HepG2 (cell line): Measurements from ENCODE around the gene FAM131C. TPM values are rescaled to one million over a fixed set of nuclear protein-coding genes. Genes with fewer than 3 reads are reported as not detected.

Source experiments
- DR1 ChIP-seq: sonication (generic); formaldehyde crosslinking; IDR thresholded peaks from 2 replicates; pipeline ENCODE4 v1.8.0; 2021; ENCODE audit warnings: mild to moderate bottlenecking, missing genetic modification reagents, inconsistent platforms
- GLI4 ChIP-seq: sonication (generic); formaldehyde crosslinking; IDR thresholded peaks from 2 replicates; pipeline ENCODE4 v1.5.1; 2020; ENCODE audit warnings: missing genetic modification reagents, mild to moderate bottlenecking, moderate library complexity, borderline replicate concordance
- NAIF1 ChIP-seq: sonication (generic); formaldehyde crosslinking; IDR thresholded peaks from 2 replicates; pipeline ENCODE4 v1.5.0; 2020; ENCODE audit warnings: mild to moderate bottlenecking, missing genetic modification reagents, borderline replicate concordance
- REPIN1 ChIP-seq: sonication (generic); formaldehyde crosslinking; IDR thresholded peaks from 2 replicates; pipeline ENCODE4 v1.8.0; 2022; ENCODE audit warnings: missing genetic modification reagents, low read depth, mild to moderate bottlenecking, borderline replicate concordance
- RORA ChIP-seq: sonication (generic); formaldehyde crosslinking; IDR thresholded peaks from 2 replicates; pipeline ENCODE4 v1.5.0; 2020; ENCODE audit warnings: mild to moderate bottlenecking, missing genetic modification reagents, moderate library complexity
- ZFP1 ChIP-seq: IDR thresholded peaks from 2 replicates; pipeline ENCODE4 v1.6.1; 2016
- ZNF235 ChIP-seq: sonication (generic); formaldehyde crosslinking; IDR thresholded peaks from 2 replicates; pipeline ENCODE4 v1.8.1; 2023; ENCODE audit warnings: mild to moderate bottlenecking, missing genetic modification reagents, borderline replicate concordance
- ZNF329 ChIP-seq: sonication (generic); formaldehyde crosslinking; IDR thresholded peaks from 2 replicates; pipeline ENCODE4 v1.9.0; 2021; ENCODE audit warnings: low read depth, mild to moderate bottlenecking, missing genetic modification reagents
- ZNF451 ChIP-seq: sonication (generic); formaldehyde crosslinking; IDR thresholded peaks from 2 replicates; pipeline ENCODE4 v1.5.0; 2020; ENCODE audit warnings: mild to moderate bottlenecking, missing genetic modification reagents
- ZNF766 ChIP-seq: sonication (generic); formaldehyde crosslinking; IDR thresholded peaks from 2 replicates; pipeline ENCODE4 v1.5.0; 2020; ENCODE audit warnings: missing genetic modification reagents, borderline replicate concordance
- ZNF83 ChIP-seq: sonication (generic); formaldehyde crosslinking; IDR thresholded peaks from 2 replicates; pipeline ENCODE4 v1.4.0; 2020; ENCODE audit warnings: missing genetic modification reagents, mild to moderate bottlenecking, borderline replicate concordance
- ZSCAN29 ChIP-seq: sonication (generic); formaldehyde crosslinking; conservative IDR thresholded peaks from 2 replicates; pipeline ENCODE4 v1.4.0; 2020; ENCODE audit warnings: mild to moderate bottlenecking, missing genetic modification reagents
- polyA plus RNA-seq, 8 experiments: library from polyadenylated mRNA; depleted of rRNA in 3 of 8; stranded (reverse) in 7 of 8; unstranded in 1 of 8; fragments of >200 nt; fragmentation: Illumina TruSeq in 4 of 8; extraction: Trizol in 4 of 8; gene quantifications; 2 replicates each; pipeline versions ENCODE4 v1.2.1 to v1.2.3, GENCODE V29; 2011 to 2016; ENCODE audit warnings: low read depth in 4 of 8, missing spikeins in 1 of 8, mixed read lengths in 1 of 8; ENCODE audit not compliant: insufficient read depth in 1 of 8
- total RNA-seq, 5 experiments: library from RNA; depleted of rRNA; stranded (reverse); fragments of >200 nt; fragmentation: Illumina TruSeq; extraction: Trizol; gene quantifications; 2 replicates each; pipeline ENCODE4 v1.2.3, GENCODE V29; 2016; ENCODE audit warnings: low read depth in 1 of 5
- TF ChIP-seq, protein P1 (sequence below): sonication (generic); formaldehyde crosslinking; IDR thresholded peaks from 2 replicates; pipeline ENCODE4 v1.4.0; 2020; ENCODE audit warnings: missing genetic modification reagents, borderline replicate concordance
- TF ChIP-seq, protein P2 (sequence below): sonication (generic); formaldehyde crosslinking; IDR thresholded peaks from 2 replicates; pipeline ENCODE4 v1.5.1; 2020; ENCODE audit warnings: missing genetic modification reagents, mild to moderate bottlenecking, borderline replicate concordance
- TF ChIP-seq, protein P3 (sequence below): fragments of 450-650 bp; IDR thresholded peaks from 2 replicates; pipeline ENCODE4 v1.6.1; 2016
- TF ChIP-seq, protein P4 (sequence below): sonication (generic); formaldehyde crosslinking; IDR thresholded peaks from 2 replicates; pipeline ENCODE4 v1.5.0; 2020; ENCODE audit warnings: missing genetic modification reagents
- TF ChIP-seq, protein P5 (sequence below): sonication (generic); formaldehyde crosslinking; IDR thresholded peaks from 2 replicates; pipeline ENCODE4; 2020; ENCODE audit warnings: missing genetic modification reagents, mild to moderate bottlenecking, borderline replicate concordance
- TF ChIP-seq, protein P6 (sequence below): IDR thresholded peaks from 2 replicates; pipeline ENCODE4 v1.6.1; 2016; ENCODE audit warnings: mild to moderate bottlenecking, missing biosample characterization, missing genetic modification reagents

FAM131C gene
- total and polyA plus RNA-seq, 2 of the 13 experiments (the other 11 are each of a cell fraction or from before 2014, with no cell fraction given) = 0.07 TPM; not detected in 1

DNA sequence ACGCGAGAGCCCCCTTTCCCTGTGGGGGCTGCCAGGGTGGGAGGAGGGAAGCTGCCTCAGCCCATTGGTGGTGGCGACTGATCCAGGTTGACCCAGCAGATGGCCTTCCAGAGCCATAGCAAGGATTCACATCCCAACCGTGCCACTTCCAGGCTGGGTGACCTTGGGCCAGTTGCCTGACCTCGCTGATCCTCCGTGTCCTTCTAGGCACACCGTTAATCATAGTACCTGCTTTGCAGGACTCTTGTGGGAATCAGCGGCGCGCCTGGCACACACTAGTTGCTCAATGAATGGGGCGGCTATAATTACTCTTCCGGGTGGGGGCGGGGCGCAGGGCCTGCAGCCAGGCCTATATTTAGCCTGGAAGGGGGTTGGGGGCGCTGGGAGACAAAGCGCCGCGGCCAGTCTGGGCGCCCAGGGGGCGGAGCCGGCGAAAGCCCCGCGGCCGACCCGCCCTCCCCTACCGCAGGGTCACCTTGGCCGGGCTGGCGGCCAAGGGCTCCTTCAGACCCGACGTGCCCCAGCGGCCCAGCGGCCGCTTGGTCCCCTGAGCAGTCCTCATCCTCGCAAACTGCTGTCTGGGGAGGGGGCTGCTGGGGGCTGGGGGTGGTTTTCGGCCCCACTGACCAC is 60.7 kb downstream of the FAM131C start (continued):
- TF ChIP-seq, protein P1, sequence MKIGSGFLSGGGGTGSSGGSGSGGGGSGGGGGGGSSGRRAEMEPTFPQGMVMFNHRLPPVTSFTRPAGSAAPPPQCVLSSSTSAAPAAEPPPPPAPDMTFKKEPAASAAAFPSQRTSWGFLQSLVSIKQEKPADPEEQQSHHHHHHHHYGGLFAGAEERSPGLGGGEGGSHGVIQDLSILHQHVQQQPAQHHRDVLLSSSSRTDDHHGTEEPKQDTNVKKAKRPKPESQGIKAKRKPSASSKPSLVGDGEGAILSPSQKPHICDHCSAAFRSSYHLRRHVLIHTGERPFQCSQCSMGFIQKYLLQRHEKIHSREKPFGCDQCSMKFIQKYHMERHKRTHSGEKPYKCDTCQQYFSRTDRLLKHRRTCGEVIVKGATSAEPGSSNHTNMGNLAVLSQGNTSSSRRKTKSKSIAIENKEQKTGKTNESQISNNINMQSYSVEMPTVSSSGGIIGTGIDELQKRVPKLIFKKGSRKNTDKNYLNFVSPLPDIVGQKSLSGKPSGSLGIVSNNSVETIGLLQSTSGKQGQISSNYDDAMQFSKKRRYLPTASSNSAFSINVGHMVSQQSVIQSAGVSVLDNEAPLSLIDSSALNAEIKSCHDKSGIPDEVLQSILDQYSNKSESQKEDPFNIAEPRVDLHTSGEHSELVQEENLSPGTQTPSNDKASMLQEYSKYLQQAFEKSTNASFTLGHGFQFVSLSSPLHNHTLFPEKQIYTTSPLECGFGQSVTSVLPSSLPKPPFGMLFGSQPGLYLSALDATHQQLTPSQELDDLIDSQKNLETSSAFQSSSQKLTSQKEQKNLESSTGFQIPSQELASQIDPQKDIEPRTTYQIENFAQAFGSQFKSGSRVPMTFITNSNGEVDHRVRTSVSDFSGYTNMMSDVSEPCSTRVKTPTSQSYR = peak; percentile 88
- no peak for TF ChIP-seq DR1 (CRISPR knock-in tag)
- no peak for TF ChIP-seq ZFP1
- no peak for TF ChIP-seq GLI4 (CRISPR knock-in tag)
- TF ChIP-seq, protein P2, sequence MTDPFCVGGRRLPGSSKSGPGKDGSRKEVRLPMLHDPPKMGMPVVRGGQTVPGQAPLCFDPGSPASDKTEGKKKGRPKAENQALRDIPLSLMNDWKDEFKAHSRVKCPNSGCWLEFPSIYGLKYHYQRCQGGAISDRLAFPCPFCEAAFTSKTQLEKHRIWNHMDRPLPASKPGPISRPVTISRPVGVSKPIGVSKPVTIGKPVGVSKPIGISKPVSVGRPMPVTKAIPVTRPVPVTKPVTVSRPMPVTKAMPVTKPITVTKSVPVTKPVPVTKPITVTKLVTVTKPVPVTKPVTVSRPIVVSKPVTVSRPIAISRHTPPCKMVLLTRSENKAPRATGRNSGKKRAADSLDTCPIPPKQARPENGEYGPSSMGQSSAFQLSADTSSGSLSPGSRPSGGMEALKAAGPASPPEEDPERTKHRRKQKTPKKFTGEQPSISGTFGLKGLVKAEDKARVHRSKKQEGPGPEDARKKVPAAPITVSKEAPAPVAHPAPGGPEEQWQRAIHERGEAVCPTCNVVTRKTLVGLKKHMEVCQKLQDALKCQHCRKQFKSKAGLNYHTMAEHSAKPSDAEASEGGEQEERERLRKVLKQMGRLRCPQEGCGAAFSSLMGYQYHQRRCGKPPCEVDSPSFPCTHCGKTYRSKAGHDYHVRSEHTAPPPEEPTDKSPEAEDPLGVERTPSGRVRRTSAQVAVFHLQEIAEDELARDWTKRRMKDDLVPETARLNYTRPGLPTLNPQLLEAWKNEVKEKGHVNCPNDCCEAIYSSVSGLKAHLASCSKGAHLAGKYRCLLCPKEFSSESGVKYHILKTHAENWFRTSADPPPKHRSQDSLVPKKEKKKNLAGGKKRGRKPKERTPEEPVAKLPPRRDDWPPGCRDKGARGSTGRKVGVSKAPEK (CRISPR knock-in tag) = no peak
- no peak for TF ChIP-seq REPIN1 (CRISPR knock-in tag)
- TF ChIP-seq RORA = no peak
- no peak for TF ChIP-seq ZSCAN29
- no peak for TF ChIP-seq ZNF329 (CRISPR knock-in tag)
- no peak for TF ChIP-seq ZNF235 (CRISPR knock-in tag)
- peak; percentile 58; the same call in 1 of the 2 replicates for TF ChIP-seq NAIF1 (CRISPR knock-in tag)
- TF ChIP-seq, protein P3, sequence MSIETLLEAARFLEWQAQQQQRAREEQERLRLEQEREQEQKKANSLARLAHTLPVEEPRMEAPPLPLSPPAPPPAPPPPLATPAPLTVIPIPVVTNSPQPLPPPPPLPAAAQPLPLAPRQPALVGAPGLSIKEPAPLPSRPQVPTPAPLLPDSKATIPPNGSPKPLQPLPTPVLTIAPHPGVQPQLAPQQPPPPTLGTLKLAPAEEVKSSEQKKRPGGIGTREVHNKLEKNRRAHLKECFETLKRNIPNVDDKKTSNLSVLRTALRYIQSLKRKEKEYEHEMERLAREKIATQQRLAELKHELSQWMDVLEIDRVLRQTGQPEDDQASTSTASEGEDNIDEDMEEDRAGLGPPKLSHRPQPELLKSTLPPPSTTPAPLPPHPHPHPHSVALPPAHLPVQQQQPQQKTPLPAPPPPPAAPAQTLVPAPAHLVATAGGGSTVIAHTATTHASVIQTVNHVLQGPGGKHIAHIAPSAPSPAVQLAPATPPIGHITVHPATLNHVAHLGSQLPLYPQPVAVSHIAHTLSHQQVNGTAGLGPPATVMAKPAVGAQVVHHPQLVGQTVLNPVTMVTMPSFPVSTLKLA = no peak
- no peak for TF ChIP-seq ZNF83 (CRISPR knock-in tag)
- TF ChIP-seq ZNF766 = no peak
- TF ChIP-seq, protein P4, sequence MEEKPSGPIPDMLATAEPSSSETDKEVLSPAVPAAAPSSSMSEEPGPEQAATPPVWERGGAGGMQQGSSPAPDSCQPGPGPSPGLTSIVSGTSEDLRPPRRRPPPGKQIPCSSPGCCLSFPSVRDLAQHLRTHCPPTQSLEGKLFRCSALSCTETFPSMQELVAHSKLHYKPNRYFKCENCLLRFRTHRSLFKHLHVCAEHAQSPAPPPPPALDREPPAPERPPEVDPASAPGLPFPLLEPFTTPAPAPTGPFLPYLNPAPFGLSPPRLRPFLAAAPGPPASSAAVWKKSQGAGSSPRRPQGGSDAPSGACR (CRISPR knock-in tag) = no peak
- TF ChIP-seq, protein P5, sequence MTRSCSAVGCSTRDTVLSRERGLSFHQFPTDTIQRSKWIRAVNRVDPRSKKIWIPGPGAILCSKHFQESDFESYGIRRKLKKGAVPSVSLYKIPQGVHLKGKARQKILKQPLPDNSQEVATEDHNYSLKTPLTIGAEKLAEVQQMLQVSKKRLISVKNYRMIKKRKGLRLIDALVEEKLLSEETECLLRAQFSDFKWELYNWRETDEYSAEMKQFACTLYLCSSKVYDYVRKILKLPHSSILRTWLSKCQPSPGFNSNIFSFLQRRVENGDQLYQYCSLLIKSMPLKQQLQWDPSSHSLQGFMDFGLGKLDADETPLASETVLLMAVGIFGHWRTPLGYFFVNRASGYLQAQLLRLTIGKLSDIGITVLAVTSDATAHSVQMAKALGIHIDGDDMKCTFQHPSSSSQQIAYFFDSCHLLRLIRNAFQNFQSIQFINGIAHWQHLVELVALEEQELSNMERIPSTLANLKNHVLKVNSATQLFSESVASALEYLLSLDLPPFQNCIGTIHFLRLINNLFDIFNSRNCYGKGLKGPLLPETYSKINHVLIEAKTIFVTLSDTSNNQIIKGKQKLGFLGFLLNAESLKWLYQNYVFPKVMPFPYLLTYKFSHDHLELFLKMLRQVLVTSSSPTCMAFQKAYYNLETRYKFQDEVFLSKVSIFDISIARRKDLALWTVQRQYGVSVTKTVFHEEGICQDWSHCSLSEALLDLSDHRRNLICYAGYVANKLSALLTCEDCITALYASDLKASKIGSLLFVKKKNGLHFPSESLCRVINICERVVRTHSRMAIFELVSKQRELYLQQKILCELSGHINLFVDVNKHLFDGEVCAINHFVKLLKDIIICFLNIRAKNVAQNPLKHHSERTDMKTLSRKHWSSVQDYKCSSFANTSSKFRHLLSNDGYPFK = no peak
- no peak for TF ChIP-seq ZNF451 (CRISPR knock-in tag)
- TF ChIP-seq, protein P6, sequence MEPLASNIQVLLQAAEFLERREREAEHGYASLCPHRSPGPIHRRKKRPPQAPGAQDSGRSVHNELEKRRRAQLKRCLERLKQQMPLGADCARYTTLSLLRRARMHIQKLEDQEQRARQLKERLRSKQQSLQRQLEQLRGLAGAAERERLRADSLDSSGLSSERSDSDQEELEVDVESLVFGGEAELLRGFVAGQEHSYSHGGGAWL (CRISPR knock-in tag) = no peak
